K562 (cell line): Measurements from ENCODE around the gene MAP3K12. TPM values are rescaled to one million over a fixed set of nuclear protein-coding genes. Genes with fewer than 3 reads are reported as not detected.

Experiments used
- CCNT2 ChIP-seq: IDR thresholded peaks from 2 replicates; pipeline ENCODE4 v1.6.1; 2011; ENCODE audit warnings: borderline replicate concordance, low read depth, mild to moderate bottlenecking, moderate library complexity, mixed read lengths, low read length; ENCODE audit not compliant: insufficient read length; ENCODE audit errors: extremely low read depth
- ILK ChIP-seq: fragments of 450-650 bp; IDR thresholded peaks from 2 replicates; pipeline ENCODE4 v1.6.1; 2016; ENCODE audit warnings: missing genetic modification characterization, low read depth, mild to moderate bottlenecking, missing compliant biosample characterization, moderate library complexity, borderline replicate concordance
- MEF2D ChIP-seq: conservative IDR thresholded peaks from 2 replicates; pipeline ENCODE4 v1.6.1; 2016; ENCODE audit warnings: low read depth, missing genetic modification characterization, missing compliant biosample characterization
- MTA2 ChIP-seq: fragments of 450-650 bp; IDR thresholded peaks from 2 replicates; pipeline ENCODE4 v1.6.1; 2016; ENCODE audit warnings: low read depth
- NKRF ChIP-seq: fragments of 450-650 bp; IDR thresholded peaks from 2 replicates; pipeline ENCODE4 v1.6.1; 2016; ENCODE audit warnings: borderline replicate concordance
- NR3C1 ChIP-seq: sonication (generic); formaldehyde crosslinking; IDR thresholded peaks from 2 replicates; pipeline ENCODE4 v1.8.1; 2022; ENCODE audit warnings: missing genetic modification reagents
- RHOXF2B ChIP-seq: fragments of 250-450 bp; sonication (Bioruptor Pico); conservative IDR thresholded peaks from 2 replicates; pipeline ENCODE4 v1.5.1; 2021
- SMAD2 ChIP-seq: fragments of 150-350 bp; IDR thresholded peaks from 2 replicates; pipeline ENCODE4 v1.6.1; 2014; ENCODE audit warnings: low read depth, mild to moderate bottlenecking, low read length
- SMARCB1 ChIP-seq: IDR thresholded peaks from 2 replicates; pipeline ENCODE4 v1.6.1; 2011; ENCODE audit warnings: improper control_type of control experiment, low read depth; ENCODE audit not compliant: insufficient read length
- SMARCC2 ChIP-seq: fragments of 450-650 bp; IDR thresholded peaks from 2 replicates; pipeline ENCODE4 v1.6.1; 2017; ENCODE audit warnings: antibody characterized with exemption, moderate library complexity, mild to moderate bottlenecking, low read depth
- TAF1 ChIP-seq: IDR thresholded peaks from 2 replicates; pipeline ENCODE4 v1.6.1; 2011; ENCODE audit warnings: mild to moderate bottlenecking, low read length, moderate library complexity; ENCODE audit not compliant: insufficient read depth, control insufficient read depth, severe bottlenecking; ENCODE audit errors: extremely low read depth
- USF1 ChIP-seq: sonication (generic); formaldehyde crosslinking; IDR thresholded peaks from 2 replicates; pipeline ENCODE4 v1.9.0; 2022; ENCODE audit warnings: mild to moderate bottlenecking, missing genetic modification reagents
- ZNF592 ChIP-seq: fragments of 450-650 bp; IDR thresholded peaks from 2 replicates; pipeline ENCODE4 v1.6.1; 2017; ENCODE audit warnings: antibody characterized with exemption, mild to moderate bottlenecking
- polyA plus RNA-seq, 8 experiments: library from polyadenylated mRNA; depleted of rRNA in 4 of 8; stranded (reverse) in 5 of 8; unstranded in 3 of 8; fragments of >200 nt; fragmentation: Nextera tagmentation in 2 of 8; fragmentation: Illumina TruSeq in 1 of 8; extraction: Ambion mirVana in 2 of 8; extraction: Trizol in 1 of 8; gene quantifications; 2 replicates each; pipeline versions ENCODE4 v1.2.1 to v1.2.3, GENCODE V29; 2011 to 2014; ENCODE audit warnings: inconsistent platforms in 1 of 8, missing spikeins in 1 of 8
- total RNA-seq, 7 experiments: library from RNA; depleted of rRNA in 6 of 7; stranded (reverse); fragments of >200 nt in 6 of 7; fragmentation: Illumina TruSeq in 2 of 7; extraction: Trizol in 2 of 7; gene quantifications; 2 replicates each; pipeline versions ENCODE4 v1.2.1 to v1.2.3, GENCODE V29; 2011 to 2021; ENCODE audit warnings: low replicate concordance in 1 of 7
- TF ChIP-seq, protein P1 (sequence below): fragments of 450-650 bp; IDR thresholded peaks from 2 replicates; pipeline ENCODE4 v1.6.1; 2016; ENCODE audit warnings: missing biosample characterization, missing genetic modification characterization
- TF ChIP-seq, protein P2 (sequence below): fragments of 250-450 bp; sonication (Bioruptor Pico); IDR thresholded peaks from 2 replicates; pipeline ENCODE4 v1.4.0; 2020
- TF ChIP-seq, protein P3 (sequence below): fragments of 250-450 bp; sonication (Bioruptor Pico); IDR thresholded peaks from 2 replicates; pipeline ENCODE4 v1.8.0; 2022; ENCODE audit warnings: inconsistent platforms

The MAP3K12 gene
- total and polyA plus RNA-seq, 9 of the 15 experiments (the other 6 are each of a cell fraction or from before 2014, with no cell fraction given), result 0.10 to 2.4 (median 1.6) TPM

- no peak for TF ChIP-seq NKRF
- TF ChIP-seq CCNT2, result no peak
- no peak for TF ChIP-seq ZNF592
- TF ChIP-seq SMAD2, result no peak
- TF ChIP-seq MEF2D (tag), result no peak
- no peak for TF ChIP-seq ILK (tag)
- TF ChIP-seq SMARCB1, result no peak
- no peak for TF ChIP-seq TAF1
- TF ChIP-seq, protein P1, sequence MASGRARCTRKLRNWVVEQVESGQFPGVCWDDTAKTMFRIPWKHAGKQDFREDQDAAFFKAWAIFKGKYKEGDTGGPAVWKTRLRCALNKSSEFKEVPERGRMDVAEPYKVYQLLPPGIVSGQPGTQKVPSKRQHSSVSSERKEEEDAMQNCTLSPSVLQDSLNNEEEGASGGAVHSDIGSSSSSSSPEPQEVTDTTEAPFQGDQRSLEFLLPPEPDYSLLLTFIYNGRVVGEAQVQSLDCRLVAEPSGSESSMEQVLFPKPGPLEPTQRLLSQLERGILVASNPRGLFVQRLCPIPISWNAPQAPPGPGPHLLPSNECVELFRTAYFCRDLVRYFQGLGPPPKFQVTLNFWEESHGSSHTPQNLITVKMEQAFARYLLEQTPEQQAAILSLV (tag), result no peak
- no peak for TF ChIP-seq SMARCC2
- TF ChIP-seq, protein P2, sequence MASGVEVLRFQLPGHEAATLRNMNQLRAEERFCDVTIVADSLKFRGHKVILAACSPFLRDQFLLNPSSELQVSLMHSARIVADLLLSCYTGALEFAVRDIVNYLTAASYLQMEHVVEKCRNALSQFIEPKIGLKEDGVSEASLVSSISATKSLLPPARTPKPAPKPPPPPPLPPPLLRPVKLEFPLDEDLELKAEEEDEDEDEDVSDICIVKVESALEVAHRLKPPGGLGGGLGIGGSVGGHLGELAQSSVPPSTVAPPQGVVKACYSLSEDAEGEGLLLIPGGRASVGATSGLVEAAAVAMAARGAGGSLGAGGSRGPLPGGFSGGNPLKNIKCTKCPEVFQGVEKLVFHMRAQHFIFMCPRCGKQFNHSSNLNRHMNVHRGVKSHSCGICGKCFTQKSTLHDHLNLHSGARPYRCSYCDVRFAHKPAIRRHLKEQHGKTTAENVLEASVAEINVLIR, result no peak
- TF ChIP-seq MTA2, result no peak
- no peak for TF ChIP-seq RHOXF2B (CRISPR knock-in tag)
- no peak for TF ChIP-seq USF1 (CRISPR knock-in tag)
- TF ChIP-seq NR3C1 (CRISPR knock-in tag), result no peak
- TF ChIP-seq, protein P3, sequence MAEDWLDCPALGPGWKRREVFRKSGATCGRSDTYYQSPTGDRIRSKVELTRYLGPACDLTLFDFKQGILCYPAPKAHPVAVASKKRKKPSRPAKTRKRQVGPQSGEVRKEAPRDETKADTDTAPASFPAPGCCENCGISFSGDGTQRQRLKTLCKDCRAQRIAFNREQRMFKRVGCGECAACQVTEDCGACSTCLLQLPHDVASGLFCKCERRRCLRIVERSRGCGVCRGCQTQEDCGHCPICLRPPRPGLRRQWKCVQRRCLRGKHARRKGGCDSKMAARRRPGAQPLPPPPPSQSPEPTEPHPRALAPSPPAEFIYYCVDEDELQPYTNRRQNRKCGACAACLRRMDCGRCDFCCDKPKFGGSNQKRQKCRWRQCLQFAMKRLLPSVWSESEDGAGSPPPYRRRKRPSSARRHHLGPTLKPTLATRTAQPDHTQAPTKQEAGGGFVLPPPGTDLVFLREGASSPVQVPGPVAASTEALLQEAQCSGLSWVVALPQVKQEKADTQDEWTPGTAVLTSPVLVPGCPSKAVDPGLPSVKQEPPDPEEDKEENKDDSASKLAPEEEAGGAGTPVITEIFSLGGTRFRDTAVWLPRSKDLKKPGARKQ (CRISPR knock-in tag), result no peak
Observed at GRCh38 chr12:53508534-53509170, 9.4 kb upstream of the MAP3K12 start (continued).
